Cerebellar cortex (tissue), 1 donor: Measurements from ENCODE around the gene RETREG1.
A peak's percentile ranks its signal among the peaks of the same experiment; 100 is the strongest.
"Not testable (repeated sequence)": the region's sequence is repeated elsewhere in the genome, so short reads cannot be mapped to it uniquely, and the experiment has no call there.

Source experiments
- DNase-seq: peaks from one replicate; pipeline ENCODE4 v3.0.0-alpha.2; 2015; ENCODE audit warnings: low spot score

Gene RETREG1

GRCh38 chr5:16554110-16554509 is 62.7 kb downstream of the RETREG1 start:
- DNase-seq: no peak

- DNase-seq: peak; percentile 90
These were observed 64.0 kb downstream of the RETREG1 start for GRCh38 chr5:16552666-16553343.

GRCh38 chr5:16551628-16552027 is 65.2 kb downstream of the RETREG1 start:
- no peak for DNase-seq

GRCh38 chr5:16550316-16550952 is 66.4 kb downstream of the RETREG1 start:
- no peak for DNase-seq

- no peak for DNase-seq
These were observed 67.1 kb downstream of the RETREG1 start for GRCh38 chr5:16549491-16550206.

- DNase-seq: no peak
These were observed 68.0 kb downstream of the RETREG1 start for GRCh38 chr5:16548812-16549211.

GRCh38 chr5:16548115-16548514 is 68.7 kb downstream of the RETREG1 start:
- DNase-seq: no peak

GRCh38 chr5:16547200-16547842 is 69.5 kb downstream of the RETREG1 start:
- DNase-seq: no peak

- DNase-seq: no peak
These were observed 70.1 kb downstream of the RETREG1 start for GRCh38 chr5:16546732-16547131.

GRCh38 chr5:16544607-16545374 is 72.0 kb downstream of the RETREG1 start:
- DNase-seq: no peak

GRCh38 chr5:16543206-16543605 is 73.6 kb downstream of the RETREG1 start:
- DNase-seq: not testable (repeated sequence)

- no peak for DNase-seq
These were observed 74.6 kb downstream of the RETREG1 start for GRCh38 chr5:16542236-16542635.

- DNase-seq: not testable (repeated sequence)
These were observed 75.2 kb downstream of the RETREG1 start for GRCh38 chr5:16541592-16541991.

GRCh38 chr5:16540421-16540820 is 76.4 kb downstream of the RETREG1 start:
- peak; percentile 35 for DNase-seq

GRCh38 chr5:16539169-16539666 is 77.6 kb downstream of the RETREG1 start:
- peak; percentile 59 for DNase-seq

- peak; percentile 88 for DNase-seq
These were observed 78.8 kb downstream of the RETREG1 start for GRCh38 chr5:16538006-16538405.

GRCh38 chr5:16536818-16537217 is 80.0 kb downstream of the RETREG1 start:
- DNase-seq: no peak

- no peak for DNase-seq
These were observed 80.6 kb downstream of the RETREG1 start for GRCh38 chr5:16536246-16536645.

GRCh38 chr5:16534280-16534679 is 82.5 kb downstream of the RETREG1 start:
- no peak for DNase-seq

- DNase-seq: no peak
These were observed 85.6 kb downstream of the RETREG1 start for GRCh38 chr5:16531063-16531648.

- DNase-seq: no peak
These were observed 87.5 kb downstream of the RETREG1 start for GRCh38 chr5:16529306-16529705.
